ENCODE data around the gene FHIT.

DNA sequence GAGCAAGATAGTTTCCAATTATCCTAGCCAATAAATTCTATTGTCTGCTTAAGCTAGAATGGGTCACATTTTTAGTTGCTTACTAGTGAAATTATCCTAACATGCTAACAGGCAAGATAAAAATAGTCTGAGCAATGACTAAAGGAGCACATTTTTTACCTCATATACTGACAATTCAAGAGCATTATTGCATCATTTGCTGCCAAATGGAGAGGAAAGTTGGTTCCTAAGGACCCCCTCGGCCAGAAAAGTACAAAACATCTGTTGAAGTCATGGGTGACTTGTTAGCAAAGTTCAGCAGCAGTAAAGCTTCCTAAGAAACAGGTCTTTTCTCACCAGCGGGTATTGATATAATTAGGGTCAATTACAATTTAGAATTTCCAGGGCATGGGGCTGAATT lies 1001.0 kb downstream of the FHIT start:
- TF ChIP-seq, protein P1, sequence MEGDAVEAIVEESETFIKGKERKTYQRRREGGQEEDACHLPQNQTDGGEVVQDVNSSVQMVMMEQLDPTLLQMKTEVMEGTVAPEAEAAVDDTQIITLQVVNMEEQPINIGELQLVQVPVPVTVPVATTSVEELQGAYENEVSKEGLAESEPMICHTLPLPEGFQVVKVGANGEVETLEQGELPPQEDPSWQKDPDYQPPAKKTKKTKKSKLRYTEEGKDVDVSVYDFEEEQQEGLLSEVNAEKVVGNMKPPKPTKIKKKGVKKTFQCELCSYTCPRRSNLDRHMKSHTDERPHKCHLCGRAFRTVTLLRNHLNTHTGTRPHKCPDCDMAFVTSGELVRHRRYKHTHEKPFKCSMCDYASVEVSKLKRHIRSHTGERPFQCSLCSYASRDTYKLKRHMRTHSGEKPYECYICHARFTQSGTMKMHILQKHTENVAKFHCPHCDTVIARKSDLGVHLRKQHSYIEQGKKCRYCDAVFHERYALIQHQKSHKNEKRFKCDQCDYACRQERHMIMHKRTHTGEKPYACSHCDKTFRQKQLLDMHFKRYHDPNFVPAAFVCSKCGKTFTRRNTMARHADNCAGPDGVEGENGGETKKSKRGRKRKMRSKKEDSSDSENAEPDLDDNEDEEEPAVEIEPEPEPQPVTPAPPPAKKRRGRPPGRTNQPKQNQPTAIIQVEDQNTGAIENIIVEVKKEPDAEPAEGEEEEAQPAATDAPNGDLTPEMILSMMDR (IDR thresholded peaks at IDR 0.05; ENCODE audit: poor library complexity): no peak
- no peak for TF ChIP-seq EZH2 (IDR thresholded peaks at IDR 0.05; ENCODE audit: borderline replicate concordance)
- no peak for TF ChIP-seq EZH2phosphoT487 (IDR thresholded peaks at IDR 0.05; ENCODE audit: low read depth, severe bottlenecking, unreplicated experiment)

All from hepatocyte (in vitro differentiated cells).